Measurements from ENCODE around the gene LSM4.
A peak's percentile ranks its signal among the peaks of the same experiment; 100 is the strongest.

LSM4 gene

DNA sequence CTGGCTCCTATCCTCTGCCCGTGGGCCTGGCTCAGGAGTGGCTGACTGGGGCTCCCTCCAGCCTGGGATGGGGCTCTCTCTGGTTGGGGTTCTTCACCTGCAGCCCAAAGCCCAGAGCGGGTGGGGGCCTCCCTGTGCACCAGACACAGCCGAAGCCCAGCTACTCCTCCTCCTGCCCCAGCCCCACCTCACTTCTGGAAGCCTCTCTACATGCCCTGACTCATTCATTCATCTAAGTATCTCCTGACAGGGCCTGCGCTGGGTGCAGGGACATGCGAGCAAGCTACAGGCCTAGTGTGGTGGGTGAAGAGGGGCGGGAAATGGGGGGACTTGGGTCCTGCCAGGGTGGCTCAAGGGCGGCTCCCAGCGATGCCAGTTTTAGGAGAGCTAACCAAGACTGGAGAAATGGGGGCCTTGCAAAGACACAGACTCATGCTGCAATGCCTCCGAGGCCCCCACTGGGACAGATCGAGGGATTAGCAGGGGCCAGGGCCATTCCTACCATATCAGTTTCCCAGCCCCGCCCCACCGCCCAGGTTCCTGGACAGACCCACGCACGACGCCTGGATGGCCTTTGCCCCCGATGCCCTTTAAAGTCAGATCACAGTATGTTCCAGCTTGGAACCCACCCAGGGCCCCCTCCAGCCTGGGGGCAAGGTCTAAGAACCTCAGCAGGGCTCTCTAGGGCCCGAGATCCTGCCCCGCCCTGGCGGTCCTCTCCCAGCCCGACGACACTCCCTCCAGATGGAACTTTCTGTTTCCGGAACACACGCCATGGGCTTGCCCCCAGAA lies 12.6 kb downstream of the LSM4 start:
- no peak for DNase-seq

DNA sequence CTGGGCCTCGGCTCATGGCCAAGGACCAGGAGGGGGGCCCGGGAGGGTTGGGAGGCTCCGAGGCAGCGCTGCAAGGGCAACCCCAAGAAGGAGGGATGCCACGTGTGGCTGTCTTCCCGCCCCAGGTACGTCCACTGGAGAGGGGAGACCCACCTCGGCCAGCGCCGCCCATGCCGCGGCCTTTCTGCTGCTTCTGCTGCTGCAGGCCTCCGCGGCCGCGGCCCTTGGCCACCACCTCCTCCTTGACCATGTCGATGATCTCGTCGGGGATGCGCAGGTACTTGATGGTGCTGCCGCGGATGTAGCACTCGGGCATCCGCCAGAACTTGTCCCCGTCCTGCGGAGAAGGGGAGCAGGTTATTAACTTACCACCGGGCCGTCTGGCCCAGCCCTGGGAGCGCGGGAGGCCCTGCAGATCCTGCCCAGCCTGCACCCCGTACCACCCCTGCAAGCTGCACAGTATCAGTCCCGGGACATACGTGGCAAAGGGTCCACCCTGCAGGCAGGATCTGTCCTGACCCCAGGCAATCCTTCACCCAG lies 13.3 kb downstream of the LSM4 start:
- DNase-seq, result no peak

DNA sequence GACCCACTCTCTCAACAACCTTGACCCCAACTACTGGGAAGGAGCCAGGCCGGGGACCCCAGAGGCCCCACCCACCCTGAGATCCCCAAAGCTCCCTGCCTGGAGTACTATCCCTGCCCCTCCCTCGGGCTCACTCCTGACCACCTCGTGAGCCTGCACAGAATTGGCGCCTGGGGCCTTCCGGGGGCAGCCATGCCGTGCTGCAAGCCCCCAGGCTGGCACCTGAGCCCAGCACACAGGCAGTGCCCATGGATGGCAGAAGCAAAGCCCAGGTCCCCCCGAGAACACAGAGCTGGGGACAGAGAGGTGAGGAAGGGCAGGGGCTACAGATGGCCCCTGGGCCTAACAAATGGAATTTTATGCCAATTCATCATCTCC lies 13.9 kb downstream of the LSM4 start:
- DNase-seq, result no peak

DNA sequence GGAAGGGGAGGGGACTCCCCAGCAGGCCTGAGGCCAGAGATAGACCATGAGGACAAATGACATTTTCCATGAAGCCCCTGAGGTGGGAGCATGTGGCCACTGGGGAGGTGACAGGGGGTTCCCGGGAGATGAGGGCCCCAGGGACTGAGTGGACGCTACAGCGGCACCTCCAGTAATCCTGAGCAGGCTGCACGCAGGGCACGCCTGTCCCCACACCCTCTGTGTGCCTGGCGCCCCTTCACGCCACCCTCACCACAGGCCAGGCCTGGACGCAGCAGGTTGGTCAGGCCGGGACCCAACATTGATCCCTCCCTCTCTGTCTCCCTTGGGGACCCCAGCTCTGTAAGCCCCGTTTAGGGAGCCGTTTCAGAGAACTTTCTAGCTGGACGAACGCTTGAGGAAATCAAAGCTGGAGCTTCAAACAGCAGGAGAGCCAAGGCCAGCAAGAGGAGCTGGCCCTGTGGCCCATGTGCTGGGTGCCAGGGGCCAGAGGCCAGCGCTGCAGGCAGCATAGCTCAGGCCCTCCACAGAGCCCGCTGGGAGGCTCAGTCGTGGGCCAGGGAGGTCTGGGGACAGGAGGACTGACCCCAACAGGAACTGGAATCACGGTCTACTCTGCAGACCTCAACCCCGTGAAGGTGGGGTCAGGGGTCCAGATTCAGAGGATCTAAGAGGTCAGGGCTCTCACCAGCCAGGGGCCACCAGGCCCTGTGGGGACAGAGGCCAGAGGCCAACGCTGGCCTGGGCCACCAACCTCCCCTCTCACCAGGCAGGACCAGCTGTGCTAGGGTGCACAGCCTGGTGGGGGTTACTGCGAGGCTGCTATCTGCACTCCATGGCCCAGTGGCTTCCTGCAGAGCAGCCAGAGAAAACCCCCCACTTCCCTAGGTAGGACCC lies 14.6 kb downstream of the LSM4 start:
- no peak for DNase-seq

DNA sequence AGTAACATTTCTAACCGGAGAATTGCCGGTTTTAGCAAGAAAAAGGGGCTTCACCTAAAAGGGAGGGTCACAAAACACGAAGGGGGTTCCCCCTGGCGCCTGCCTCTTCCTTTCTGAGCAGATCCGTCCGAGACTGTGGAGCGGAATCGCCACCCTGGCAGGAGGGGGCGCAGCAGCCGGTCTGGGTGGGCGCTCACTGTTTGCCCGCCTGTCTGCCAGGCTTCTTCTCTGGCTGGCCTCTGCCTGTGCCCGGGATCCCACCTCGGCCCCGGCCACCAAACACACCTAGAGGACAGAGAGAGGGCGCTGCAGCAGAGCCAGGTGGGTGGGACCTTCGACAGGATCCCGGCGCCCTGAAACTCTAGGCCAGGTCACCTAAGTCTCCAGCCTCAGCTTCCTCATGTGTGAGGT lies 15.6 kb downstream of the LSM4 start:
- DNase-seq, result no peak

DNA sequence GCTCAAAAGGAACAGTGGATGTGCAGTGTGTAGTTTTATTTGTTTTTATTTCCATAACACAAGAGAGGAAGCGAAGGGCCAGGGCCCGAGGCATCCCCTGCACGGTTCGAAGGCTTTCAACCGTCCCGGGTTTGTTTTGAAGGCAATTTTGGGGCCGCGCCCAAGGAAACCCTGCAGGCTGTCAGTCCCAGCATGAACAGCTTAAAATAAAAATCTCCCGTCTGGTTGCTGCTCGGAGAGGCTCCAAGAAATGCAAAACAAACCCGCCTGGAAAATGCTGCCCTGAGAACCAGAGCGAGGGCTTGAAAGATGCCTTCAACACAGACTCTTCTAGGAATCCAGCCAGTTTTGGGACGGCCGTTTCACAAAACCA lies 16.0 kb downstream of the LSM4 start:
- no peak for DNase-seq

DNA sequence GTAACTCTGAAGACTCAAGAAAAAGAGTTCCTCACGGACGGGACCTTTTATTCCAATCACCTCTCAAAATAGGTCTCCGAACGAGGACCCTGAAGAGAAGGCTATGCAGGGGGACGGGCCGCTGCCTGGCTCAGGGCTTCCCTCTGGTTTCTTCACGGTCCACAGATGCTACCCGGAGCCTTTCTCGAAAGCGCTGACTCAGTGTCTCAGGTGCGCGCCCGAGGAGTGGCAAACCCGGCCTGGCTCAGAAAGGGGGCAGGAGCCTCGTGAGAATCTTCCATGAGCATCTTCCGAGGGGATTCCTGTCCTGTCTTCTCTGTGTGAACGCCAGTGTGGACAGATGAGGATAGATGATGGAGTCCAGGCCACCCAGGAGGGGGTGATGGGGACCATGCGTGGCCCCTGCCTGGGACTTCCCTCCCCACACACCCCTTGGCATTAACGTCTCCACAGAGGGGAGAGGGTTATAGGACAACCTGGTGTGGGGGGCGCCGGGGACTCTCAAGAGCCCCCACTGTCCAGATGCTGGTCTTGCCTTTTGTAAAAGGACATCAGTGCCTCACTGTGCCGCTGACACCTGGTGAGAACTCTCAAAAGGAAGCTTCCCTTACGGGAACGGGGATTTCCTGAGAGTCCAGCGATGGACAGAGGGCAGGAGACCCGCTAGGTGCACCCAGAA lies 16.5 kb downstream of the LSM4 start:
- no peak for DNase-seq

DNA sequence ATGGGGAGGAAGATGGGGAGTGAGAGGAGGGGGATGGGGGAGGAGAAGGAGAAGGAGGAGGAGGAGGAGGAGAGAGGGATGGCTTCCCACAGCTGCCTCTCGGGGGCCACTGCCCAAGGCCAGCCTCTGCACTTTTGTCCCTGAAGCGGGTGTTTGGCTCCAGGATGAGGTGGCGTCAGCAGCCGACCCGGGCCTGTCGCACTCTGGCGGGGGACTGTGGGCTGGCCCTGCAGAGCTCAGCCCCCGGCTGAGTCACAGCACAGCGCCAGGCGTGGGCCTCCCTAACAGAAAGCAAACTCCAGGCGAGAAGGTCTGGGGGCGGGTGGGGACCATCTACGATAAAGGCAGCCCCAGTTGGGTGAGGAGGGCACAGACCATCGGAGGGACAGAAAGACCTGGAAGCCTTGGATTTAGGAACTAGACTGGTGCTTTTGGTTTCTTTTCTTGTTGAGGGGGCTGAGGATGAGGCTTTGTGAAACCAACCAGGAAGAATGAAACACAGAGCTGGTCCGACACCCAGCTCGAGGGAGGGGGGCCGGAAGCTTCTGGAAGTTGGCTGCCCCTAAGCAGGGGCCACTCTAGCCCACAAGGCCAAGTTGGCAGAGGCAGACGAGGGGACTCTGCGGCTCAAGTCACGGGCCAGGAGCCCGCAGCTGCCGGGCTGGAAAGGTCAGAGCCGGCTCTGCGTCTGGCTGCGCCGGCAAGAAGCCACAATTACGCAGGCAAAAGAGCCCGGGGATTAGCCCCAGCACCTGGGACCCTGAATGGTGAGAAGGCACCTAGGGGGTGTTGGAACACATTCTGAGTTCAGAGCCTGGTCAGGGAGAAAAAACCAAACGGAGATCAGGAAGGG lies 18.2 kb downstream of the LSM4 start:
- peak; percentile 79 for DNase-seq

DNA sequence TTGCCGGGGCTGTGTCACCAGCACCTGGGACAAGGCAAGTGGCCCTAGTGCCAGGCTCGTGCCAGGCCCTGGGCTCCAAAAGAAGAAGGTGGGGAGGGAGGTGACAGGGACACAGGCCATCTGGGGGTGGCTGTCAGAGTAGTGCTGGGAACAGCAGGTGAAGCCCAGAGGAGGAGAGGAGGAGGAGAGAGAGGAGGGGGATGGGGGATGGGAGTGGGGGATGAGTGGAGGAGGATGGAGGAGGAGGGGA lies 18.7 kb downstream of the LSM4 start:
- DNase-seq, result no peak

DNA sequence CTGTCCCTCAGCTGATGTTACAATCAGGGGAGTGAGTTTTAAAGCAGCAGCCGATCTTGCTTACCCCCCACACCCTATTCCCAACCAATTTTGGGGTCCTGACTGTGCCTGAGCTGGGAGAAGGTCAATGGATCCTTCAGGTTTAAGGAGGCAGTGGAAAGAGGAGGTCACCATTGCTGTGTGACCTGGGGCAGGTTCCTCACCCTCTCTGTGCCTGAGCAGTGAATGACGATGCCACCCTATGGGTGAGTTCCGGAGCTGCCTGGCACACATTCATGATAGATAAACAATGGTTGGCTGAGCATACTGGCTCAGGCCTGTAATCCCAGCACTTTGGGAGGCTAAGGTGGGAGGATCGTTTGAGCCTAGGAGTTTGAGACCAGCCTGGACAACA lies 21.2 kb downstream of the LSM4 start:
- DNase-seq, result no peak

DNA sequence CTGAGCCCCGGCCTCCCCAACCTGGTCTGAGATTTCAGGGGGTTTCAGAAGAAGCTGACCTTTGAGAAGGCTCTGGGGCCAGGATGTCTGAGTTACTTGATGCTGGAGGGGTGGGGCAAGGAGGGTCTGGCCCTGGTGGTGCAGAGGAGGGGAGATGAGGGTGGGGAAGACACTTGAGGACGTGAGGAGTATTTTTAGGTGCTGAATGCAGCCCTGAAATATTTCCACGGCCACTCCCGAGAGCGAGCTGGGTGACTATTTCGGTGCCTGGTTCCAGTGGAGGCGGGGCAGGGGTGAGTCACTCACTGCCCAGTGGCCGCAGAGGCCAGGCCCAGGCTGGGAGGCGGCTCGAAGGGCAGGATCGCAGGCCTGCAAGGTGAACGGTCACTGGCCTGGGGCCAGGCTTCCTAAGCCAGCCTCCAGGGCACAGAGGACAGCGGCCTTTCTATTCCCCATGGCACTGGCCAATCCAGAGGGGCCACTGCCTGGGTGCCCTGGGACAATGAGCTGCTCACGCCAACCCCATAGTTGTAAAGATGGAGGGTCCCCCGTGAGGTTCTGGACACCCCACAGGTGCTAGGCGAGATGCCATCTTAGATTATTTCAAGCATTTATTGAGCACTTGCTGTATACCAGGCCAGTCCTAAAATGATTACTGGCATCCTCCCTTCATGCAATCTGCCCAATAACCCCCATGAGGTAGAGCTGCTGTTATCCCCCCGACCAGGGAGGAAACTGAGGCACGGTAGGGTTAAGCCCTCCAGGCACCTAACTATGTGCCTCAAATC lies 21.8 kb downstream of the LSM4 start:
- DNase-seq, result no peak

DNA sequence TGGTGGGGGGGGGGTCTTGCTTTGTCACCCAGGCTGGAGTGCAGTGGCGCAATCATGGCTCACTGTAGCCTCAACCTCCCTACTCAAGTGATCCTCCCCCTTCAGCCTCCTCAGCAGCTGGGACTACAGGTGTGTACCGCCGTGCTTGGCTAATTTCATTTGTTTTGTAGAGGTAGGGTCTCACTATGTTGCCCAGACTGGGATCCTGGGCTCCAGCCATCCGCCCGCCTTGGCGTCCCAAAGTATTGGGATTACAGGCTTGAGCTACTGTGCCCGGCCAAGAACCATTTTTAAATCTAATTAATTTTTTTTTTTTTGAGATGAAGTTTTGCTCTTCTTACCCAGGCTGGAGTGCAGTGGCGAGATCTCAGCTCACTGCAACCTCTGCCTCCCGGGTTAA lies 23.2 kb downstream of the LSM4 start:
- no peak for DNase-seq

DNA sequence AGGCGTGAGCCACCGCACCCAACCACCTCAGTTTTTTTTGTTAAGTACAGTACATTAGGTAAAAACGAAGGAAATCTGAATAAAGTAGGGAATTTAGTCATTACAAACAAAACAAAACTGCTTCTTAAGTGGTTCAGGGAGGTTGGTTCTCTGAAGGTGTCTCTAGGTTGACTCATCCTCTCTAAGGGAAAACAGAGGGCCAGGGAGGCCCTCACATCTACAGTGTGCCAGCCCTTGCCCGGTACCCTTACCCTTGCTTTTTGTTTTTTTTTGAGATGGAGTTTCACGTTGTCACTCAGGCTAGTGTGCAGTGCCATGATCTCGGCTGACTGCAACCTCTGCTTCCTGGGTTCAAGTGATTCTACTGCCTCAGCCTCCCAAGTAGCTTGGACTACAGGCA lies 24.3 kb downstream of the LSM4 start:
- no peak for DNase-seq

DNA sequence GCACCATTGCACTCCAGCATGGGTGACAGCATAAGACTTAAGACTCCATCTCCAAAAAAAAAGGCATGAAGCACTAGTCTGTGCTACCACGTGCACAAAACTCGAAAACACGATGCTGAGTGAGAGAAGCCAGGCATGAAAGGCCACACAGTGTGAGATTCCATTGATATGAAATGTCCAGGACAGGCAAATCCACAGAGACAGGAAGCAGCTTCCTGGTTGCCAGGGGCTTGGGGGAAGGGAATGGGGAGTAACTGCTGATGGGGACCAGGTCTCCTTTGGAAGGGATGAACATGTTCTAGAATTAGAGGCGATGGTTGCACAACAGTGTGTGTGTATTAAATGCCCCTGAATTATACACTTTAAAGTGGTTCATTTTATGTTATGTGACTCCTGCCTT lies 25.6 kb downstream of the LSM4 start:
- no peak for DNase-seq

DNA sequence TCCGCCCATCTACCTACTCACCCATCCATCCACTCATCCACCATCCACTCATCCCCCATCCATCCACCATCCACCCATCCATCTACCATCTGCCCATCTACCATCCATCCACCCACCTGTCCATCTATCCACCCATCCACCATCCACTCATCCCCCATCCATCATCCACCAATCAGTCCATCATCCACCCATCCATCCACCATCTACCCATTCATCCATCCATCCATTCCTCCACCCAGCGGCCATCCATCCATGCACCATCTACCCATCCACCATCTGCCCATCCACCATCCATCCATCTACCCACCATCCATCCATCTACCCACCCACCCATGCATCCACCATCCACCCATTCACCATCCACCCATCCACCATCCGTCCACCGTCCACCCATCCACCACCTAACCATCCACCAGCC lies 27.8 kb downstream of the LSM4 start:
- no peak for DNase-seq

DNA sequence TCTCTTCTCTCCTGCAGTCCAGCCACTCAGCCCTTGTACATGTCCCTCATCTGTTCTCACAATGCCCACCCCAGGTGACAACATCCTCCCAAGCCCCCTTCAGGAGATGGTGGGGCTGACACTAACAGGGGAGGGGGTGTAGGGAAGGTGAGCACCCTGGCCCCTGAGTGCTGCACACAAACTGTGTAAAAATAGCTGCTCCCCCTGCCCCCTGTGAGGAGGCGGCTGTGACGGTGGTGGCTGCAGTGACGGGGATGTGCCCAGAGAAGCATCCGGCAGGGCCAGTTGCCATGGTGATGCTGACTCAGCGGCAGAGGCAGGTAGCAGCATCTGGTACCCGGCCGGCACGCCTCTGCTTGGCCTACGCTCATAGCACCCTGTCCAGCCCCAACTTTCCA lies 28.4 kb downstream of the LSM4 start:
- peak; percentile 89 for DNase-seq

DNA sequence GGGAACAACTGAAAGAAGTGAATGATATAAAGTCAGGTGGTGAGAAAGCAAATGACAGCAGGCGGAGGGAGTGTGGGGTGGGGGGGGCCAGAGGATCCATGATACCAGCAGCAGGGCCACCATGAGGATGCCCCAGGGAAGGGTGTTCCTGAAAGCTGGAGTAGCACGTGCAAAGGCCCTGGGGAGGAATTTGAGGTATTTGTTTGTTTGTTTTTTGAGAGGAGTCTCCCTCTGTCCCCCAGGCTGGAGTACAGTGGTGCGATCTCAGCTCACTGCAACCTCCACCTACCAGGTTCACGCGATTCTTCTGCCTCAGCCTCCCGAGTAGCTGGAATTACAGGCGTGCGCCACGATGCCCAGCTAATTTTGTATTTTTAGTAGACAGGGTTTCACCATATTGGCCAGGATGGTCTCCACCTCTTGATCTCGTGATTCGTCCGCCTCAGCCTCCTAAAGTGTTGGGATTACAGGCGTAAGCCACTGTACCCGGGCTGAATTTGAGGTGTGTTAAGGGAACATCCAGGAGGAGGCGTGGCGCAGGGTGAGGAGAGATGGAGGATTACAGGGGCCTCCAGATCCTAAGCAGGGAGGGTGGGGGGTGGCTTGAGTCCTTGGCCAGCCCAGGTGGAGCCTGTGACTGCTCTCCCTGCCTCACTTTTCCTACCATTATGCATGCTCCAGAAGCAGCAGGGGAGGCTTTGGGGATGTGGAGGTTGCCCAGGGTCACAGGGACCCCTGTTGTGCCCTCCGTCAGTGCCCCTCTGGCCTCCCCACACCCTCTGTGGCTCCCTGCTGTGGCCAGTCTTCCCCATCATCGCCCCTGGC lies 29.0 kb downstream of the LSM4 start:
- DNase-seq, result no peak

DNA sequence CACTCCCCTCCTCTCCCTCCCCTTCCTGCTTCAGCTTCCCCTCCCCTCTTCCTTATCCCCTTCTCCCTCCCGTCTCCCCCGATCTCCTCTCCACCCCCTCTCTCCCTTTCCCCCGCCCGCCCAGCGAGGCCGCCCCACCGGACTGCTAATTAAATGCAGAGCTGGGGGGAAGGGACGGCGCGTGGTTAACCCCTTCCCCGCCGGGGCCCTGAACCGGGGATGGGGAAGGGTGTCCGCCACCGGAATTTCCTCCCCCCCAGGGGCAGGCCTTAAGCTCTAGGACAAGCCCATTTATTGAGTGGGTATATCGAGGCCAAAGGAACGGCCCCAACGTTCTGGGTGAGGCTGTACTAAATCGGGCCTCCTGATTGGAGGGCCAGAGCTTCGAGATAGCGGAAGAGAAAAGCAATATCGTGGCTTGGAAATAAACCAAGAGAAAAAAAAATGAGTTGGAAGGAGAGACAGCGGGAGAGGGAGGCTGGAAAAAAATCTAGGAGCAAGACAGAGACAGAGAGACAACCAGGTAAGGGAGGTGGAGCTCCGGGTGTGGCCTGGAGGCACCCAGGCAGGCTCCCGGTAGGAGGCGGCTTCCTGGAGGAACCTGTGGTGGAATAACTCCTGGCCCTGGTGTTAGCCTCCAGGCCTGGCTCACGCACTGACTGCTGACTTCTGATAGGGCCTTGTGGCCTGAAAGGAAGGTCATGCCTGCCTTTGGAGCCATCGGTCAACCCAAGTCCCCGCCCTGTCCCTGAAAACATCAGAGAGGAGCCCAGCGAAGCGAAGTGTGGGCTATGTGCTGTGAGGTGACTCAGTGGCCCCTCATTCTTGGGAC lies 29.9 kb downstream of the LSM4 start:
- no peak for DNase-seq

DNA sequence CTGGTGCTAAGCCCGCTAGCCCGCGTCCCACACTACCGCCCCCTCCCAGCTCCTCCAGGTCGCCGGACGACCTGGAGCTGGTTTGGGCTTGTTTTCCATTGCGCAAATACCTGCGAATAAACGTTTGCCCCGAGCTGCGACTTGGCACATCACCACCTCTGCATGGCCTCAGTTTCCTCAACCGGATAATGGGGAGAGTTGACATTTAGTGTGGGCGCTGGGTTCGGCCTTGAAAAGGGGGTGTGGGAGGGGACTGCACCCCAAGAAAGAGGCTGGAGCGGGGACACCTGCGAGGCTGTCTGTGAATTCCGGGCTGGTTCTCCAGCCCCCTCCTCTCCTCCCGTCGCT lies 30.4 kb downstream of the LSM4 start:
- no peak for DNase-seq

All from activated CD4-positive, alpha-beta T cell treated with anti-CD3 and anti-CD28 coated beads for 1 hour (primary cell).